SU-DHL-6 (cell line): ENCODE data around the gene LRRC34.

Source experiments
- H2AFZ ChIP-seq: fragments of 200-600 bp; sonication (generic); 2 replicates; pipeline ENCODE4 v1.6.1; 2014; ENCODE audit warnings: low read depth, mild to moderate bottlenecking, moderate library complexity, mixed read lengths, antibody characterized with exemption, low read length; ENCODE audit not compliant: severe bottlenecking
- H3F3A ChIP-seq: fragments of 200-600 bp; shearing (Covaris generic); 2 replicates; pipeline ENCODE4 v1.6.0; 2016; ENCODE audit warnings: antibody characterized with exemption, mild to moderate bottlenecking; ENCODE audit not compliant: insufficient read depth
- H3K27ac ChIP-seq: fragments of 200-600 bp; sonication (generic); 2 replicates; pipeline ENCODE4 v1.5.1; 2016; ENCODE audit warnings: low read depth, mild to moderate bottlenecking, low read length, moderate library complexity, mixed read lengths
- H3K27me3 ChIP-seq: fragments of 200-600 bp; sonication (generic), shearing (Covaris generic); 2 replicates; pipeline ENCODE4 v1.6.0; 2014; ENCODE audit warnings: mild to moderate bottlenecking, low read length
- H3K36me3 ChIP-seq: fragments of 200-600 bp; sonication (generic); 2 replicates; pipeline ENCODE4 v1.6.1; 2014; ENCODE audit warnings: mild to moderate bottlenecking, low read length, mixed read lengths
- H3K4me2 ChIP-seq: fragments of 300-600, 200-600 bp; shearing (Covaris generic), sonication (generic); 2 replicates; pipeline ENCODE4 v1.6.0; 2014; ENCODE audit warnings: low read length, low read depth, mild to moderate bottlenecking; ENCODE audit not compliant: poor library complexity, severe bottlenecking
- H3K4me3 ChIP-seq: fragments of 200-600 bp; sonication (generic); 2 replicates; pipeline ENCODE4 v1.5.1; 2014; ENCODE audit warnings: antibody characterized with exemption, low read length, mild to moderate bottlenecking, mixed read lengths; ENCODE audit not compliant: insufficient read depth, poor library complexity, severe bottlenecking
- H3K79me2 ChIP-seq: fragments of 200-600 bp; sonication (generic); 2 replicates; pipeline ENCODE4 v1.6.1; 2014; ENCODE audit warnings: mild to moderate bottlenecking, low read length, moderate library complexity; ENCODE audit not compliant: insufficient read depth
- H3K9ac ChIP-seq: fragments of 200-600 bp; sonication (generic); 2 replicates; pipeline ENCODE4 v1.7.0; 2014; ENCODE audit warnings: mild to moderate bottlenecking, low read length
- H3K9me2 ChIP-seq: fragments of 200-600 bp; sonication (generic); replicated peaks from 2 replicates; pipeline ENCODE4 v1.6.1; 2014; ENCODE audit warnings: low read length; ENCODE audit not compliant: insufficient read depth
- H3K9me3 ChIP-seq: fragments of 200-600 bp; sonication (generic); 2 replicates; pipeline ENCODE4 v1.6.1; 2014; ENCODE audit warnings: low read length, mixed read lengths; ENCODE audit not compliant: insufficient read depth
- H4K20me1 ChIP-seq: fragments of 200-600 bp; sonication (generic); 2 replicates; pipeline ENCODE4 v1.6.1; 2014; ENCODE audit warnings: low read depth, mild to moderate bottlenecking, antibody characterized with exemption, low read length, moderate library complexity, mixed read lengths
- EZH2phosphoT487 ChIP-seq: fragments of 200-600 bp; sonication (generic), shearing (Covaris generic); conservative IDR thresholded peaks from 2 replicates; pipeline ENCODE4 v1.6.1; 2018; ENCODE audit warnings: mild to moderate bottlenecking, antibody characterized with exemption, low read length, moderate library complexity, mixed read lengths
- TF ChIP-seq, protein P1 (sequence below): fragments of 200-600 bp; sonication (generic); IDR thresholded peaks from one replicate; pipeline ENCODE4 v1.5.1; 2017; ENCODE audit warnings: antibody characterized with exemption, mild to moderate bottlenecking, low read length, moderate library complexity; ENCODE audit not compliant: insufficient read depth, poor library complexity, severe bottlenecking

Gene LRRC34

GRCh38 chr3:169792359-169792758 is 20.3 kb downstream of the LRRC34 start:
- Histone ChIP-seq H4K20me1 (no peaks in the 10 kb centered on the region), H2AFZ (no peak overlapping the region), H3K4me3 (no peak overlapping the region), H3K36me3 (peaks cover 22% of the 10 kb centered on the region), H3K9me3 (no peaks in the 10 kb centered on the region), H3K79me2 (no peaks in the 10 kb centered on the region), H3K9ac (no peak overlapping the region), H3K9me2 (no peaks in the 10 kb centered on the region), H3K4me2 (no peak overlapping the region), H3F3A (0 out of 2 replicates have a peak, but pooled peaks cover 6% of the 10 kb centered on the region), H3K27ac (no peak overlapping the region), H3K27me3 (no peaks in the 10 kb centered on the region)
- no peak for TF ChIP-seq EZH2phosphoT487
- TF ChIP-seq, protein P1, sequence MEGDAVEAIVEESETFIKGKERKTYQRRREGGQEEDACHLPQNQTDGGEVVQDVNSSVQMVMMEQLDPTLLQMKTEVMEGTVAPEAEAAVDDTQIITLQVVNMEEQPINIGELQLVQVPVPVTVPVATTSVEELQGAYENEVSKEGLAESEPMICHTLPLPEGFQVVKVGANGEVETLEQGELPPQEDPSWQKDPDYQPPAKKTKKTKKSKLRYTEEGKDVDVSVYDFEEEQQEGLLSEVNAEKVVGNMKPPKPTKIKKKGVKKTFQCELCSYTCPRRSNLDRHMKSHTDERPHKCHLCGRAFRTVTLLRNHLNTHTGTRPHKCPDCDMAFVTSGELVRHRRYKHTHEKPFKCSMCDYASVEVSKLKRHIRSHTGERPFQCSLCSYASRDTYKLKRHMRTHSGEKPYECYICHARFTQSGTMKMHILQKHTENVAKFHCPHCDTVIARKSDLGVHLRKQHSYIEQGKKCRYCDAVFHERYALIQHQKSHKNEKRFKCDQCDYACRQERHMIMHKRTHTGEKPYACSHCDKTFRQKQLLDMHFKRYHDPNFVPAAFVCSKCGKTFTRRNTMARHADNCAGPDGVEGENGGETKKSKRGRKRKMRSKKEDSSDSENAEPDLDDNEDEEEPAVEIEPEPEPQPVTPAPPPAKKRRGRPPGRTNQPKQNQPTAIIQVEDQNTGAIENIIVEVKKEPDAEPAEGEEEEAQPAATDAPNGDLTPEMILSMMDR, result no peak

DNA sequence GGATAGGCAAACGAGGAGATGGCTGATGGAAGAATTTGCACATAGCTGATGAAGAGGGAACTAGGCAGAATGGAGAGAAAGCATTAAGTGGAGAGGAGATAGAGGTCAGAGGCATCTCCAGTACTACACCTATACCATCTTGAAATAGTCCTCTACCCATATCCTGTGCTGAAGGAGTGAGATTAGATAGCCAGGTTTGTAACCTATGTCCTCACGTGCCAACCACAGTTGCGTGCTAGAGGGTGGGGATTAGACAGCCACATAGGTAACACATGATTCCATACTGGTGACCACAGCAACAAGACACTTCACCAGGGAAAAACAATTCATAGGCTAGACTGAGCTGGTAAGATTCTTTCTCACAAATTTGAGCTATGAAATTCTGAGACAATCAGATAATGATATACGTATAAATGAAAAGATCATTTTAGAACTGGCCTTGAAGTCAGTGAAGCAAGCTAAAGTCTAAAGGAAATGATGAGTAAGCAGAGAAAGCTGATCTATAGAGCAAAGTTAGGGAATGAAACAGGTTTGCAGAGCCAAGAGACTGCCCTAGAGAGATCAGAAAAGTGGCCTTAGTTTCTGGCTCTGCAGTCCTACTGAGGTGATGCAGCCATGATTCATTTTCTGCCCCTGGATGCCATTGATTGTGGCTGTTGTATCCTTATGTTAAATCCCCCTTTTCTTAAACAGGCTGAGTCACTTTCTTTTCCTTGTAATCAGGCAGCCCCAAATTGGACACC is 21.8 kb downstream of the LRRC34 start:
- no peak overlapping the region for H3K27ac ChIP-seq
- H3K36me3 ChIP-seq, result peaks cover 36% of the 10 kb centered on the region
- H4K20me1 ChIP-seq, result no peaks in the 10 kb centered on the region
- no peak overlapping the region for H3K4me3 ChIP-seq
- no peaks in the 10 kb centered on the region for H3K9me3 ChIP-seq
- H3K9ac ChIP-seq, result no peak overlapping the region
- H3K27me3 ChIP-seq, result no peaks in the 10 kb centered on the region
- TF ChIP-seq EZH2phosphoT487, result no peak
- TF ChIP-seq, protein P1, result no peak
- no peaks in the 10 kb centered on the region for H3K9me2 ChIP-seq
- no peak overlapping the region for H2AFZ ChIP-seq
- peaks cover 7% of the 10 kb centered on the region; the same call in 1 of the 2 replicates for H3F3A ChIP-seq
- no peak overlapping the region for H3K4me2 ChIP-seq
- H3K79me2 ChIP-seq, result no peaks in the 10 kb centered on the region

GRCh38 chr3:169790219-169790618 is 22.5 kb downstream of the LRRC34 start:
- no peak overlapping the region for H3K9ac ChIP-seq
- TF ChIP-seq, protein P1, result no peak
- no peak for TF ChIP-seq EZH2phosphoT487
- no peak overlapping the region for H3K4me3 ChIP-seq

More at GRCh38 chr3:169790219-169790618, 22.5 kb downstream of the LRRC34 start:
- H3K36me3 ChIP-seq, result peaks cover 43% of the 10 kb centered on the region
- no peaks in the 10 kb centered on the region for H3K9me3 ChIP-seq
- no peak overlapping the region for H3K4me2 ChIP-seq
- H3F3A ChIP-seq, result peaks cover 13% of the 10 kb centered on the region; the same call in 1 of the 2 replicates
- H4K20me1 ChIP-seq, result no peaks in the 10 kb centered on the region
- H3K27me3 ChIP-seq, result no peaks in the 10 kb centered on the region
- H2AFZ ChIP-seq, result no peak overlapping the region
- H3K79me2 ChIP-seq, result no peaks in the 10 kb centered on the region
- H3K27ac ChIP-seq, result no peak overlapping the region
- H3K9me2 ChIP-seq, result no peaks in the 10 kb centered on the region
